Transverse colon (tissue), 4 donors: Measurements from ENCODE around the gene SP6. TPM values are rescaled to one million over a fixed set of nuclear protein-coding genes. Genes with fewer than 3 reads are reported as not detected.

ENCODE experiments used
- DNase-seq: peaks from one replicate; pipeline ENCODE4 v3.0.0-alpha.2; 2019
- H3K27ac ChIP-seq, 4 donors: fragments of 200-600 bp; sonication (generic); 2 replicates each; pipeline ENCODE4 v1.5.1; 2016 to 2018; ENCODE audit warnings: inconsistent platforms in 4 of 4
- H3K27me3 ChIP-seq: fragments of 200-600 bp; sonication (generic); 2 replicates; pipeline ENCODE4 v1.5.1; 2017; ENCODE audit warnings: inconsistent platforms
- H3K36me3 ChIP-seq, 4 donors: fragments of 200-600 bp; sonication (generic); 2 replicates each; pipeline ENCODE4 v1.5.1; 2017 to 2019; ENCODE audit warnings: inconsistent platforms in 4 of 4
- H3K4me1 ChIP-seq, 4 donors: fragments of 200-600 bp; sonication (generic); 2 replicates each; pipeline ENCODE4 v1.5.1; 2017 to 2020; ENCODE audit warnings: inconsistent platforms in 4 of 4
- H3K4me3 ChIP-seq, 4 donors: fragments of 200-600 bp; sonication (generic); 1 replicate in 1 of 4; 2 replicates in 3 of 4; pipeline versions ENCODE4 v1.5.1 to v1.6.1; 2017 to 2019; ENCODE audit warnings: inconsistent platforms in 4 of 4
- H3K9me3 ChIP-seq, 2 donors: fragments of 200-600 bp; sonication (generic); 2 replicates each; pipeline ENCODE4 v1.5.1; 2017 to 2019; ENCODE audit warnings: inconsistent platforms in 2 of 2
- EP300 ChIP-seq: sonication (generic); formaldehyde crosslinking; IDR thresholded peaks from one replicate; pipeline ENCODE4 v1.6.1; 2017; ENCODE audit warnings: antibody characterized with exemption, low read depth
- POLR2A ChIP-seq: fragments of 450-650 bp; IDR thresholded peaks from one replicate; pipeline ENCODE4 v1.6.1; 2016; ENCODE audit warnings: antibody characterized with exemption, mild to moderate bottlenecking, moderate library complexity
- POLR2AphosphoS5 ChIP-seq, 3 donors: sonication (generic); formaldehyde crosslinking; IDR thresholded peaks; one replicate each; pipeline ENCODE4 v1.6.1; 2016; ENCODE audit warnings: antibody characterized with exemption in 3 of 3
- WGBS, 2 donors: methylation state at CpG; one replicate each; pipeline ENCODE4 v1.1.5; 2018; ENCODE audit warnings: low coverage in 1 of 2; 5-methylcytosine and 5-hydroxymethylcytosine counted together
- in situ Hi-C, 4 donors: fragments of 200-750 bp; cut with MboI; loops; one replicate each; pipeline versions ENCODE4 v1.15.0 to v1.15.1; 2017; ENCODE audit warnings: low sequenced_read_pairs in 3 of 4, low pct_ligation_motif_present in 1 of 4, low pct_unique_long_range_greater_than_20kb in 1 of 4
- intact Hi-C: fragments of 100-400 bp; cut with DNase I; formaldehyde crosslinking; loops from one replicate; pipeline ENCODE4 v1.15.1; 2023; ENCODE audit warnings: low total_unique reads
- total RNA-seq, 4 donors: library from RNA; depleted of rRNA; stranded (reverse); fragments of >200 nt; gene quantifications; one replicate each; pipeline ENCODE4 v1.1.0, GENCODE V29; 2016
- TF ChIP-seq, protein P1 (sequence below), 5 experiments: fragments of 200-600 bp in 3 of 5; fragments of 450-650 bp in 2 of 5; sonication (generic) in 3 of 5; IDR thresholded peaks; 1 replicate in 2 of 5; 2 replicates in 3 of 5; pipeline ENCODE4 v1.5.1; 2016 to 2017; ENCODE audit warnings: antibody characterized with exemption in 5 of 5, inconsistent platforms in 3 of 5, mild to moderate bottlenecking in 2 of 5, moderate library complexity in 1 of 5

SP6 gene
- total RNA-seq, 4 donors from 2014 or later = 0.40 to 5.9 (median 4.9) TPM

DNA sequence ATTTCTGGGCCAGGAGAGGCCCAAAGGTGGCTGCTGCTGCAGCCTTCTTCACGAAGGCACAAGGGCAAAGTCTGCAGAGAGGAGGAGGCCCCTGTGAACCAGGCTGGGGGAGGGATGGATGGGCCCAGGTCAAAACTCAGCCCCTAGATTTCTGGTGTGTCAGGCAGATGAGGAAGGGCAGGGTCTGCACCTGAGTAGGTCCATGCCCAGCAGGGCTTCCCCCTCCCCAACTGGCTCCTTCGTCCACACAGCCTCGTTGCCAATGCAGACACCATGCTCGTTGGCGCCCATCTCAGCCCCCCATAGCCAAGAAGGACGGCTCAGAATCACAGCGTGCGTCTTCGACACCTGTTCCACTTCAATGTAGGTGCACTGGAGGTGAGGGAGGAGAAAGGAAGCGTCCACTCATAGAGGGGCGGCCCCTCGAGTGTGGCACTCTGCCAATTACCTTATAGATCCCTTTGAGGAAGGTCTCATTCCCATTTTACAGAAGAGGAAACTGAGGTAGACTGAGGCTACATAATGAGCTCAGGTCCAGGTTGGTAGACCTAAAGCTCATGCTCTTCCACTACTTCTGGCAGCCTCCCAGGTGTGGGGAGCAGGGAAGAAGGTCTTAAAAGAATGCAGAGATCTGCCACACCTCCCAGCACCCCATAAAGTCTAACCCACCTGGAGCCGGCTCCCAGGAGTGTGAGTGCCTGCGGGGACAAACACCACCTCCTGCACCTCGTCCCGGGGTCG lies 10.8 kb downstream of the SP6 start:
- H3K4me1 ChIP-seq = peaks cover 12 to 37% (median 32%) of the 10 kb centered on the region in 4 donors
- TF ChIP-seq POLR2A (no peak), POLR2AphosphoS5 (IDR thresholded peaks at IDR 0.05) (no peak), EP300 (no peak)
- TF ChIP-seq, protein P1, sequence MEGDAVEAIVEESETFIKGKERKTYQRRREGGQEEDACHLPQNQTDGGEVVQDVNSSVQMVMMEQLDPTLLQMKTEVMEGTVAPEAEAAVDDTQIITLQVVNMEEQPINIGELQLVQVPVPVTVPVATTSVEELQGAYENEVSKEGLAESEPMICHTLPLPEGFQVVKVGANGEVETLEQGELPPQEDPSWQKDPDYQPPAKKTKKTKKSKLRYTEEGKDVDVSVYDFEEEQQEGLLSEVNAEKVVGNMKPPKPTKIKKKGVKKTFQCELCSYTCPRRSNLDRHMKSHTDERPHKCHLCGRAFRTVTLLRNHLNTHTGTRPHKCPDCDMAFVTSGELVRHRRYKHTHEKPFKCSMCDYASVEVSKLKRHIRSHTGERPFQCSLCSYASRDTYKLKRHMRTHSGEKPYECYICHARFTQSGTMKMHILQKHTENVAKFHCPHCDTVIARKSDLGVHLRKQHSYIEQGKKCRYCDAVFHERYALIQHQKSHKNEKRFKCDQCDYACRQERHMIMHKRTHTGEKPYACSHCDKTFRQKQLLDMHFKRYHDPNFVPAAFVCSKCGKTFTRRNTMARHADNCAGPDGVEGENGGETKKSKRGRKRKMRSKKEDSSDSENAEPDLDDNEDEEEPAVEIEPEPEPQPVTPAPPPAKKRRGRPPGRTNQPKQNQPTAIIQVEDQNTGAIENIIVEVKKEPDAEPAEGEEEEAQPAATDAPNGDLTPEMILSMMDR (IDR thresholded peaks at IDR 0.05) = no peak
- peak overlapping the region; percentile 65 to 84 (median 77) for H3K27ac ChIP-seq
- 51% methylated on average over 17 of the region's 17 CpGs; no CpG with 5 or more reads in 1 of the 2 donors for WGBS, 2 donors
- H3K27me3 ChIP-seq = no peaks in the 10 kb centered on the region
- H3K9me3 ChIP-seq = no peaks in the 10 kb centered on the region
- peak overlapping the region; percentile 48 to 94 (median 68) for H3K4me3 ChIP-seq
- no peak for DNase-seq
- H3K36me3 ChIP-seq = no peaks in the 10 kb centered on the region
- in situ Hi-C loops = loop anchor here (5.0 to 25.0 kb wide), 3 partner anchors 47 to 122 kb away; partner anchors contain the start of genes CDK5RAP3 (in 1 of the 4) and PRR15L (in 1 of the 4)
- intact Hi-C loops = loop anchor here (10.0 kb wide), 1 partner anchor 105 kb away; the partner anchor contains the start of gene PNPO

DNA sequence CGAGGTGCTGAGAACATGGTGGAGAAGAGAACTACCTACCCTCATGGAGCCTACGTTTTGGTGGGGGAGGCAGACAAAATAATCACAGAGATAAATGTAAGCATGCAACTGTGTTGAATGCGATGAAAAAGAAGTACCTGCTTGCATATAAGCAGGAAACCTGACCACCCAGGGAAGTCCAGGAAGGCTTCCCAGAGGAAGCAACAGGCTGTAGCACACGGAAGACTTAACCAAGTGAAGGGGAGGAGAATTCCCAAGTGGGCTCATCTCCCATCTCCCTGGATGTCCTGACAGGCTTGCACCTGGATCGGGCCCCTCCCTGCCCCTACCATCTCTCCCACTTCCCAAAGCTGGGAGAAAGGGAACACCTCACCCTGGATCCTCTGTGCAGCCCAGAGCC lies 11.9 kb downstream of the SP6 start:
- Histone ChIP-seq H3K27ac (no peak overlapping the region), H3K4me1 (peaks cover 12 to 37% (median 32%) of the 10 kb centered on the region in 4 donors), H3K27me3 (no peaks in the 10 kb centered on the region), H3K9me3 (no peaks in the 10 kb centered on the region), H3K36me3 (no peaks in the 10 kb centered on the region), H3K4me3 (no peak overlapping the region)
- DNase-seq = no peak
- in situ Hi-C loops (loop anchor here in 1 of 4 donors (25.0 kb wide), 1 partner anchor 123 kb away; the partner anchor contains the start of genes CDK5RAP3 and PRR15L), intact Hi-C loops (no loop called here)
- WGBS, 2 donors = 88% methylated on average over 5 of the region's 5 CpGs; no CpG with 5 or more reads in 1 of the 2 donors
- TF ChIP-seq, protein P1 (IDR thresholded peaks at IDR 0.05) = no peak
- TF ChIP-seq POLR2A = no peak
- no peak for TF ChIP-seq POLR2AphosphoS5 (IDR thresholded peaks at IDR 0.05)
- no peak for TF ChIP-seq EP300

DNA sequence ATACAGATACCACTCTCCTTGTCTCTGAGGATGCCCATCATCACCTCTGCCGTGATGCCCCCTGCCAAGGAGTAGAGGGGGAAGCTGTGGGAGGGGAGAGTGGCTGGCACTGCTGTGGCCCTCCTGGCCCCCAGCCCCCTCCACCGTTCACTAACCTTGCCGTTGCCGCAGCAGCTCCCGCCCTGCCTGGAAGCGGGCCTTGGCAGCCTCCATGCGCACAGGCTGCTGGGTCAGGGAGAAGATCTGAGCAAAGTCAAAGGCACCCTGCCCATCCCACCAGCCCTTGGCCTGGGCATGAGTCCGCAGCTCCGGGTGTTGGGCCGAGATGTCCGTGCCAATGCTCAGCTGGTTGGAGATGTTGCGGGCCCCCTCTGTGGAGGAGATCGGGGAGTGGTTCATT lies 12.3 kb downstream of the SP6 start:
- no peaks in the 10 kb centered on the region for H3K36me3 ChIP-seq
- H3K27ac ChIP-seq = no peak overlapping the region
- 93% methylated on average over 10 of the region's 13 CpGs; no CpG with 5 or more reads in 1 of the 2 donors for WGBS, 2 donors
- in situ Hi-C loops (loop anchor here in 1 of 4 donors (25.0 kb wide), 1 partner anchor 124 kb away; the partner anchor contains the start of genes CDK5RAP3 and PRR15L), intact Hi-C loops (no loop called here)
- DNase-seq = peak; percentile 7
- no peaks in the 10 kb centered on the region for H3K9me3 ChIP-seq
- peaks cover 12 to 37% (median 32%) of the 10 kb centered on the region in 4 donors for H3K4me1 ChIP-seq
- no peaks in the 10 kb centered on the region for H3K27me3 ChIP-seq
- no peak overlapping the region for H3K4me3 ChIP-seq
- TF ChIP-seq POLR2A (no peak), POLR2AphosphoS5 (IDR thresholded peaks at IDR 0.05) (no peak), EP300 (no peak)
- TF ChIP-seq, protein P1 (IDR thresholded peaks at IDR 0.05) = no peak

DNA sequence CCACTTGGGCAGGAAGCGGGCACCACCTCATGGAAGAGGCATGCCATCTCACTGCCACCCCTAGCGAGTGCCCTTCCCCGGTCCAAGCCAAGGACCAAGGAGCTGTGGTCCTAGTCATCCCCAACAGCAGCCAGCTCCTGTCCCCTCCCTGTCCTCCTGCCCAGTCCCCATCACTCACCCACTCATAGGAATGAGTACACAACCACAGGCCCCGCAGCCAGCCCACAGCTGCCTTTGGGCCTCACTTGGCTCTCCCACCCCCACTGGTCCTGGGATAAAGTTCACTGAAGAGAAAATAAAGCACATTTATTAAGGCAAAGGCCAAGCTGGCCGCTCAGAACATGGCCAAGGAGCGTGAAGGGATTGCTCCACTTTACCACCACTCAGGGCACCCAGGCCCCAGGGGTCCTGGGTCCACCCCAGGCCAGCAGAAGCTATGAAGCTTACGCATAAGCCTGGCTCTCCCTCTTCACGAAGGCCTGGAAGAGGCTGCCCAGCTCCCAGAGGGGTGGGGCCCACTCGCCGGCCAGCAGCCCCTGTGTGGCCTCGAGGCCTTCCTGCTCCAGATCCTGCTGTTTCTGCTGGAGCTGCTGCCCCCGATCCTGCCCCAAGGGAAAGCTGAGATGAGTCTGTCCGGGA lies 13.4 kb downstream of the SP6 start:
- TF ChIP-seq, protein P1 (IDR thresholded peaks at IDR 0.05) = no peak
- intact Hi-C loops = no loop called here
- no peaks in the 10 kb centered on the region for H3K36me3 ChIP-seq
- no peaks in the 10 kb centered on the region for H3K27me3 ChIP-seq
- DNase-seq = no peak
- no peak overlapping the region for H3K4me3 ChIP-seq
- 84% methylated on average over 13 of the region's 13 CpGs; no CpG with 5 or more reads in 1 of the 2 donors for WGBS, 2 donors
- H3K9me3 ChIP-seq = no peaks in the 10 kb centered on the region
- H3K4me1 ChIP-seq = peaks cover 8 to 26% (median 23%) of the 10 kb centered on the region in 4 donors
- no peak overlapping the region for H3K27ac ChIP-seq
- in situ Hi-C loops = loop anchor here in 1 of 4 donors (25.0 kb wide), 1 partner anchor 125 kb away; the partner anchor contains the start of genes CDK5RAP3 and PRR15L
